Thoracic aorta (tissue), 2 donors: ENCODE measurements around the gene ALDH9A1. TPM values are rescaled to one million over a fixed set of nuclear protein-coding genes. Genes with fewer than 3 reads are reported as not detected.
"Not testable (repeated sequence)": the region's sequence is repeated elsewhere in the genome, so short reads cannot be mapped to it uniquely, and the experiment has no call there.

ENCODE experiments used
- ATAC-seq: fragments of 150-250 bp; one replicate; pipeline ENCODE4 v1.8.0; 2017; ENCODE audit warnings: low read depth; ENCODE audit not compliant: insufficient number of reproducible peaks, low FRiP score
- DNase-seq: peaks from one replicate; pipeline ENCODE4 v3.0.0-alpha.2; 2020; ENCODE audit warnings: low spot score
- H3K27ac ChIP-seq, 2 donors: fragments of 200-600 bp; sonication (generic); 1 replicate in 1 of 2; 2 replicates in 1 of 2; pipeline ENCODE4 v1.5.1; 2016; ENCODE audit warnings: mild to moderate bottlenecking in 2 of 2, moderate library complexity in 2 of 2
- H3K27me3 ChIP-seq: fragments of 200-600 bp; sonication (generic); replicated peaks from 2 replicates; pipeline ENCODE4 v1.6.0; 2016; ENCODE audit warnings: mild to moderate bottlenecking; ENCODE audit not compliant: insufficient read depth
- H3K36me3 ChIP-seq: fragments of 200-600 bp; sonication (generic); one replicate; pipeline ENCODE4 v1.5.1; 2016
- H3K4me1 ChIP-seq, 2 donors: fragments of 200-600 bp; sonication (generic); 1 replicate in 1 of 2; 2 replicates in 1 of 2; pipeline versions ENCODE4 v1.5.1 to v1.6.0; 2016; ENCODE audit warnings: low read depth in 2 of 2, mild to moderate bottlenecking in 1 of 2; ENCODE audit not compliant: control insufficient read depth in 1 of 2
- H3K4me3 ChIP-seq: fragments of 200-600 bp; sonication (generic); 2 replicates; pipeline ENCODE4 v1.5.1; 2016; ENCODE audit warnings: mild to moderate bottlenecking
- H3K9me3 ChIP-seq: fragments of 200-600 bp; sonication (generic); 2 replicates; pipeline ENCODE4 v1.5.1; 2016
- CTCF ChIP-seq: fragments of 200-600 bp; sonication (generic); IDR thresholded peaks from one replicate; pipeline ENCODE4 v1.5.1; 2019; ENCODE audit warnings: antibody characterized with exemption
- total RNA-seq, 2 donors: library from RNA; depleted of rRNA; stranded (reverse); fragments of >200 nt; gene quantifications; one replicate each; pipeline versions ENCODE4 v1.1.0 to v1.2.3, GENCODE V29; 2016

The ALDH9A1 gene
- total RNA-seq, 2 donors from 2014 or later: 44.4 to 65.0 TPM

- H3K36me3 ChIP-seq: peaks cover 26% of the 10 kb centered on the region
- TF ChIP-seq CTCF: no peak
Measured at GRCh38 chr1:165666152-165666825, 32.1 kb downstream of the ALDH9A1 start.

GRCh38 chr1:165662186-165662585 is 36.2 kb downstream of the ALDH9A1 start:
- Histone ChIP-seq H3K9me3 (no peaks in the 10 kb centered on the region), H3K27ac (no peak overlapping the region), H3K4me1 (peaks cover 0 to 5% of the 10 kb centered on the region in 2 donors), H3K27me3 (no peaks in the 10 kb centered on the region), H3K36me3 (peaks cover 18% of the 10 kb centered on the region), H3K4me3 (no peak overlapping the region)
- no peak for ATAC-seq
- no peak for TF ChIP-seq CTCF
- no peak for DNase-seq

More at GRCh38 chr1:165666152-165666825, 32.1 kb downstream of the ALDH9A1 start:
- Histone ChIP-seq H3K4me1 (peaks cover 0 to 5% of the 10 kb centered on the region in 2 donors), H3K4me3 (no peak overlapping the region), H3K27me3 (no peaks in the 10 kb centered on the region), H3K27ac (no peak overlapping the region), H3K9me3 (no peaks in the 10 kb centered on the region)
- DNase-seq (no peak), ATAC-seq (no peak)

- no peaks in the 10 kb centered on the region for H3K9me3 ChIP-seq
- no peak overlapping the region for H3K27ac ChIP-seq
- DNase-seq (no peak), ATAC-seq (no peak)
- TF ChIP-seq CTCF: no peak
- no peak overlapping the region for H3K4me3 ChIP-seq
- no peaks in the 10 kb centered on the region for H3K27me3 ChIP-seq
- peaks cover 18% of the 10 kb centered on the region for H3K36me3 ChIP-seq
- peaks cover 0 to 5% of the 10 kb centered on the region in 2 donors for H3K4me1 ChIP-seq
Measured at GRCh38 chr1:165661703-165662102, 36.7 kb downstream of the ALDH9A1 start.

- H3K4me1 ChIP-seq: no peaks in the 10 kb centered on the region
- H3K4me3 ChIP-seq: no peak overlapping the region
- no peaks in the 10 kb centered on the region for H3K27me3 ChIP-seq
- TF ChIP-seq CTCF: no peak
- H3K27ac ChIP-seq: no peak overlapping the region
- H3K9me3 ChIP-seq: no peaks in the 10 kb centered on the region
- DNase-seq (no peak), ATAC-seq (no peak)
- H3K36me3 ChIP-seq: peaks cover 27% of the 10 kb centered on the region
Measured at GRCh38 chr1:165659581-165659895, 38.8 kb downstream of the ALDH9A1 start.

GRCh38 chr1:165658766-165659580 is 39.4 kb downstream of the ALDH9A1 start:
- DNase-seq, H3K27ac ChIP-seq, H3K9me3 ChIP-seq, H3K27me3 ChIP-seq, H3K4me1 ChIP-seq, ATAC-seq, H3K4me3 ChIP-seq: not testable (repeated sequence)
- H3K36me3 ChIP-seq: peaks cover 29% of the 10 kb centered on the region
